SU-DHL-6 (cell line): ENCODE results near the gene PTPRCAP.

ENCODE experiments used
- EZH2phosphoT487 ChIP-seq: fragments of 200-600 bp; sonication (generic), shearing (Covaris generic); conservative IDR thresholded peaks from 2 replicates; pipeline ENCODE4 v1.6.1; 2018; ENCODE audit warnings: mild to moderate bottlenecking, antibody characterized with exemption, low read length, moderate library complexity, mixed read lengths
- TF ChIP-seq, protein P1 (sequence below): fragments of 200-600 bp; sonication (generic); IDR thresholded peaks from one replicate; pipeline ENCODE4 v1.5.1; 2017; ENCODE audit warnings: antibody characterized with exemption, mild to moderate bottlenecking, low read length, moderate library complexity; ENCODE audit not compliant: insufficient read depth, poor library complexity, severe bottlenecking

- TF ChIP-seq, protein P1, sequence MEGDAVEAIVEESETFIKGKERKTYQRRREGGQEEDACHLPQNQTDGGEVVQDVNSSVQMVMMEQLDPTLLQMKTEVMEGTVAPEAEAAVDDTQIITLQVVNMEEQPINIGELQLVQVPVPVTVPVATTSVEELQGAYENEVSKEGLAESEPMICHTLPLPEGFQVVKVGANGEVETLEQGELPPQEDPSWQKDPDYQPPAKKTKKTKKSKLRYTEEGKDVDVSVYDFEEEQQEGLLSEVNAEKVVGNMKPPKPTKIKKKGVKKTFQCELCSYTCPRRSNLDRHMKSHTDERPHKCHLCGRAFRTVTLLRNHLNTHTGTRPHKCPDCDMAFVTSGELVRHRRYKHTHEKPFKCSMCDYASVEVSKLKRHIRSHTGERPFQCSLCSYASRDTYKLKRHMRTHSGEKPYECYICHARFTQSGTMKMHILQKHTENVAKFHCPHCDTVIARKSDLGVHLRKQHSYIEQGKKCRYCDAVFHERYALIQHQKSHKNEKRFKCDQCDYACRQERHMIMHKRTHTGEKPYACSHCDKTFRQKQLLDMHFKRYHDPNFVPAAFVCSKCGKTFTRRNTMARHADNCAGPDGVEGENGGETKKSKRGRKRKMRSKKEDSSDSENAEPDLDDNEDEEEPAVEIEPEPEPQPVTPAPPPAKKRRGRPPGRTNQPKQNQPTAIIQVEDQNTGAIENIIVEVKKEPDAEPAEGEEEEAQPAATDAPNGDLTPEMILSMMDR: no peak
- TF ChIP-seq EZH2phosphoT487: no peak
These were observed 17.6 kb upstream of the PTPRCAP start, which contains the start of gene CABP4 for GRCh38 chr11:67455054-67455453.
